ENCODE measurements around the gene PTPN7.
"Not testable (repeated sequence)": the region's sequence is repeated elsewhere in the genome, so short reads cannot be mapped to it uniquely, and the experiment has no call there.

Gene PTPN7

GRCh38 chr1:202130816-202131522, 29.4 kb downstream of the PTPN7 start:
- no peak for DNase-seq (ENCODE audit: low read depth in 2 of 2)

DNA sequence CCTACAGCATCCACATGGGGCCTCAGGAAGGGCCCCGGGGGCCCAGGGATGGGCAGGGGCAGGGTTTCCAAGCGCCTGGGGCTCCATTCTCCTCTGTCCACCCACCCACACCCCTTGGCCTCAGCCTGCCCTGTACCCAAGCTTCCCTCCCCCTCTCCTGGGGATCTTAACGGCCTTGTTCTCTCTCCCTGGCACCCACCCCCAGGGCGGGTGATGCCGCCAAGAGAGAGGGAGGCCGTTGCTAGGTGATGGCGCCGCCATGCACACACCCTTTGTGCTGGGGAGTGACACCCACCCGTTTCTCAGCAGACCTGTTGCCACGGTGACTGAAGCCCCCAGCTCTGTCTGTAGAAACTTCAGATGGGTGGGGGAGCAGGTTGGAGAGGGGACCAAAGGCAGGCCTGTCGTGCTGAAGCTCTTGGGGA, 30.1 kb downstream of the PTPN7 start:
- no peak for DNase-seq (ENCODE audit: low read depth in 2 of 2)

DNA sequence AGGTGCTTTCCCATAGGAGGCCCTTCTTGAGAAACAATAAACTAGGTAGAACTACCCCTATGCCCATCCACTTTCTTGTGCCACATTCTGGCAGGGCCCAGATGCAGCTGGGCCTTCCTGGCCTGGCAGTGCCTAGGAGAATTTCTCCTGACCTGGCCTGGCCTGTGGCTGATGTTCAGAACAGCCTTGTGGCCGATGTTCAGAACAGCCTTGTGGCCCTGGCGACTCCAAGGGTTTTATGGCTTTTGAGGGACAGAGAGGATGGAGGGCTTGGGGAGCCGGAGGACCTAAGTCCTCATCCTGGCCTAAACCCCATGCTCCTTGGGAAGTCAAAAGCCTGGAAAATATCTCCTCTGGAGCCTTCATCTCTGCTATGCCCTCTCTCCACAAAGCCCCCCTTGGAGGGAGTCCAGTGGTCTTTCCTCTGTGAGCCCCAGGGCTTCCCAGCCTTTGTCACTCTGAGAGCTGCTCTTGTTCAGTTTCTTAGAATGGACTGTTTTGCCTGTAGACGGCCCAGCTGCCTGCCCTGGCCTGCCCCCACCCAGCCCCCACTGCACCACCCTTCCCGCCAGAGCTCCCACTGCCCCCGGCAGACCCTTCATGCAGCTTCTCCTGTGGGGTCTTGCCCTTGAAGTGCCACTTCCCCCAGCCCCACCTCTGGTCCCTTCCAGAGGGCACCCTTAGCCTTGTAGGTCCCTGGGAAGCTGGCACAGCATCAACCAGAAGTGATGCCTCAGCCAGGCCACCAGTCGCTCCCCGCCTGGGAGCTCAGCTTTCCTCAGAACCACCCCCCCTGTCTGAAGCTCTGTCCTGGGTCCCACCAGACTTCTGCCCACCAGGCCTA, 30.7 kb downstream of the PTPN7 start:
- DNase-seq (ENCODE audit: low read depth in 2 of 2) = no peak

DNA sequence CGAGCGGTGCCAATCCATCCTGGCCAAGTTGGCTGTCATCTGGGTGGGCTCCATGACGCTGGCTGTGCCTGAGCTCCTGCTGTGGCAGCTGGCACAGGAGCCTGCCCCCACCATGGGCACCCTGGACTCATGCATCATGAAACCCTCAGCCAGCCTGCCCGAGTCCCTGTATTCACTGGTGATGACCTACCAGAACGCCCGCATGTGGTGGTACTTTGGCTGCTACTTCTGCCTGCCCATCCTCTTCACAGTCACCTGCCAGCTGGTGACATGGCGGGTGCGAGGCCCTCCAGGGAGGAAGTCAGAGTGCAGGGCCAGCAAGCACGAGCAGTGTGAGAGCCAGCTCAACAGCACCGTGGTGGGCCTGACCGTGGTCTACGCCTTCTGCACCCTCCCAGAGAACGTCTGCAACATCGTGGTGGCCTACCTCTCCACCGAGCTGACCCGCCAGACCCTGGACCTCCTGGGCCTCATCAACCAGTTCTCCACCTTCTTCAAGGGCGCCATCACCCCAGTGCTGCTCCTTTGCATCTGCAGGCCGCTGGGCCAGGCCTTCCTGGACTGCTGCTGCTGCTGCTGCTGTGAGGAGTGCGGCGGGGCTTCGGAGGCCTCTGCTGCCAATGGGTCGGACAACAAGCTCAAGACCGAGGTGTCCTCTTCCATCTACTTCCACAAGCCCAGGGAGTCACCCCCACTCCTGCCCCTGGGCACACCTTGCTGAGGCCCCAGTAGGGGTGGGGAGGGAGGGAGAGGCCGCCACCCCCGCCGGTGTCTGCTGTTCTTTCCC, 32.4 kb downstream of the PTPN7 start:
- no peak for DNase-seq (ENCODE audit: low read depth in 2 of 2)

GRCh38 chr1:202127061-202127460, 33.3 kb downstream of the PTPN7 start:
- DNase-seq (ENCODE audit: low read depth in 2 of 2) = no peak

GRCh38 chr1:202126426-202126825, 34.0 kb downstream of the PTPN7 start:
- no peak for DNase-seq (ENCODE audit: low read depth in 2 of 2)

- no peak for DNase-seq (ENCODE audit: low read depth in 2 of 2)
Observed at GRCh38 chr1:202125611-202126010, 34.8 kb downstream of the PTPN7 start.

DNA sequence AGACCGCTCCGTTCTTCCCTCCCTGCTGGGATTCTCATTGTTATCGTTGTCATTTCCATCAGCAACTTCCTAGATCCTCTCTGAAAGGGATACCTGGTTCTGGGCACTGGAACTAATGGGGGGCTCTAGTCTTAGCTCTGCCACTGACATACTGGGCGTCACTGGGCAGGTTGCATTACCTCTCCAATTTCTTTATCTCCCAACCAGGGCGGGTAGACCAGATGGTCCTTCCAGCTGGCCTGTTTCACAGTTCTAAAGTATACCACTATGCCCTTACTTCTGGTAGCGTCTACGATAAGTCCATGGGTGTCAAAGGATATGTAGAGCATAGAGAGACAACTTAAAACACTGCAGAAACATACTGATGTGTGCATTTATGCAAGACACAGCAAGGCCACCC, 36.3 kb downstream of the PTPN7 start:
- DNase-seq (ENCODE audit: low read depth in 2 of 2) = no peak

- no peak for DNase-seq (ENCODE audit: low read depth in 2 of 2)
Observed at GRCh38 chr1:202123336-202123813, 37.0 kb downstream of the PTPN7 start.

DNA sequence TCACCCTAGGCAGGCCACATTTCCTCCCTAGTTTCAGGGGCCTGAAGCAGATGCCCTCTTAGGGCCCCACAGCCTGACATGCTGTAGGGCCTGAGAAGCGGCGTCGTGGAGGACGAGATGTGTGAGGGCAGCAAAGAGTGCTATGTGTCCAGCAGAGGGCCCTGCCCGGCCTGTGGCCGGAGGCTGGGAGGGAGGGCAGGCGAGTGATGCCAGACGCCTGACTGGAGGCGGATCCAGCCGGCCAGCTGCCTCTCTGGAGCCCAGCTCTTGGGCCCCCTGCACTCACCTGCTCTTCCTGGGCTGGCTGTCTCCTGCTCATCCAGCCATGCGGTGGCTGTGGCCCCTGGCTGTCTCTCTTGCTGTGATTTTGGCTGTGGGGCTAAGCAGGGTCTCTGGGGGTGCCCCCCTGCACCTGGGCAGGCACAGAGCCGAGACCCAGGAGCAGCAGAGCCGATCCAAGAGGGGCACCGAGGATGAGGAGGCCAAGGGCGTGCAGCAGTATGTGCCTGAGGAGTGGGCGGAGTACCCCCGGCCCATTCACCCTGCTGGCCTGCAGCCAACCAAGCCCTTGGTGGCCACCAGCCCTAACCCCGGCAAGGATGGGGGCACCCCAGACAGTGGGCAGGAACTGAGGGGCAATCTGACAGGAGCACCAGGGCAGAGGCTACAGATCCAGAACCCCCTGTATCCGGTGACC, 37.6 kb downstream of the PTPN7 start, which contains the start of gene GPR37L1:
GPR37L1 (plus strand) TSS at position 279 of the 697 bp plus-strand sequence; CDS start at position 326, 47 bp downstream.
- no peak for DNase-seq (ENCODE audit: low read depth in 2 of 2)

- no peak for DNase-seq (ENCODE audit: low read depth in 2 of 2)
Observed at GRCh38 chr1:202121006-202121405, 39.4 kb downstream of the PTPN7 start.

- DNase-seq (ENCODE audit: low read depth in 2 of 2) = no peak
Observed at GRCh38 chr1:202117898-202118371, 42.5 kb downstream of the PTPN7 start.

DNA sequence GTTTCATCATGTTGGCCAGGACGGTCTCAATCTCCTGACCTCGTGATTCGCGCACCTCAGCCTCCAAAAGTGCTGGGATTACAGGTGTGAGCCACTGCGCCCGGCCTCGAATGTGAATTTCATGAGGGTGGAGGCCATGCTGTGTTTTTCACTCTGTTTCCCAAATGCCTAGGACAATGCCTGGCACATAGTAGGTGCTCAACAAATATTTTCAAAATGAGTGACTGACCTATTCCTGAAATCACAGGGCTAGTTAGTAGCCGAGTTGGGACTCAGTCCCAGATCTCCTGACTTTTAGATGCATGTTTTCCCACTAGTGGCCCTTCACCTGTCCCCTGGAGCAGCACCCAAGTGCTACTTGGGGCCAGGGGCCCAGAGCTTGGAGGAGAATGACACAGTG, 44.1 kb downstream of the PTPN7 start:
- no peak for DNase-seq (ENCODE audit: low read depth in 2 of 2)

- DNase-seq (ENCODE audit: low read depth in 2 of 2) = no peak
Observed at GRCh38 chr1:202113690-202114300, 46.6 kb downstream of the PTPN7 start.

DNA sequence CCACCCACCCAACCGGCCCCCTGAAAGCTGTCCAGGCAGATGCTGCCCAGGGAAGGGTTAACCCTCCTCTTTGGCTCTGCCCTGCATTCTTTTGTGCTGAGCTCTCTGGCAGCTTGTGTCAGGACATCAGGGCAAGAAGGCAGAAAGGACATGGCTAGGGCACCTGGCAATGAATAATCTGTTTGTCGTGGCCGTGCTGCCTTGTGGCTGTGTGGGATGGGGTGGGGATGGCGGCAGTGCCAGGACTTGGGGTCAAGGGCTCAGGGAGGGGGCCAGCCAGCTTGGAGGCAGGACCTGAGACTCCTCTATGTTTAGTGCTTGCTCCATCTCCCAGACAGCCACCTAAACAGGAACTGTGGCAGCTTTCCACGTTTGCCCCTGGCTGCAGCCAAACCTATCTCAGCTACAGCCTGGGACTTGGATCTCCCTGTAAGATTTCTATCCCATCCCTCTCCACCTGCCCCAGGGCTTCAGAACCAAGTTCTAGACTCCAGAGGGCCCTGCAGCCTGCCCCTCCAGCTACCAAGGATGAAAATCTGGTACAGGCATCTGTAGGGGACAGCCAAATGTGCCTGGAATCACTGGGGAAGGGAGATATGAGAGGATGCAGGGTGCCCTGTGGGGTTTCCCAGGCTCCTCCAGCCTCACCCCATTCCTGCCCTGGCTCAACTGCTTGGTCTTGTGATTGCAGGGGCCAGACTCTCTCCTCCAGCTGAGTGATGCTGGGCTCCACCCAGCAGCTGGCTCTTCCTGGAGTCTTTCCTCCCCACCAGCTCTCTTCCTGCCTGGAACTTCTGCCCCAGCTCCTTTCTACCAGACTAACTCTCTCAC, 47.3 kb downstream of the PTPN7 start:
- DNase-seq (ENCODE audit: low read depth in 2 of 2) = no peak

DNA sequence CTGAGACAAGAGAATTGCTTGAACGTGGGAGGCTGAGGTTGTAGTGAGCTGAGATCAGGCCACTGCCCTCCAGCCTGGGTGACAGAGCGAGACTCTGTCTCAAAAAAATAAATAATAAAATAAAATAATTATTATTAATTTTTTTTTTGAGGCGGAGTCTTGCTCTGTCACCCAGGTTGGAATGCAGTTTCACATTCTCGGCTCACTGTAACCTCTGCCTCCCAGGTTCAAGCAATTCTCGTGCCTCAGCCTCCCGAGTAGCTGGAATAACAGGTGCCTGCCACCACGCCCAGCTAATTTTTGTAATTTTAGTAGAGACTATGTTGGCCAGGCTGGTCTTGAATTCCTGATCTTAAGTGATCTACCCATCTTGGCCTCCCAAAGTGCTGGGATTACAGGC, 48.8 kb downstream of the PTPN7 start:
- DNase-seq (ENCODE audit: low read depth in 2 of 2) = not testable (repeated sequence)

GRCh38 chr1:202110977-202111376, 49.4 kb downstream of the PTPN7 start:
- DNase-seq (ENCODE audit: low read depth in 2 of 2) = no peak

DNA sequence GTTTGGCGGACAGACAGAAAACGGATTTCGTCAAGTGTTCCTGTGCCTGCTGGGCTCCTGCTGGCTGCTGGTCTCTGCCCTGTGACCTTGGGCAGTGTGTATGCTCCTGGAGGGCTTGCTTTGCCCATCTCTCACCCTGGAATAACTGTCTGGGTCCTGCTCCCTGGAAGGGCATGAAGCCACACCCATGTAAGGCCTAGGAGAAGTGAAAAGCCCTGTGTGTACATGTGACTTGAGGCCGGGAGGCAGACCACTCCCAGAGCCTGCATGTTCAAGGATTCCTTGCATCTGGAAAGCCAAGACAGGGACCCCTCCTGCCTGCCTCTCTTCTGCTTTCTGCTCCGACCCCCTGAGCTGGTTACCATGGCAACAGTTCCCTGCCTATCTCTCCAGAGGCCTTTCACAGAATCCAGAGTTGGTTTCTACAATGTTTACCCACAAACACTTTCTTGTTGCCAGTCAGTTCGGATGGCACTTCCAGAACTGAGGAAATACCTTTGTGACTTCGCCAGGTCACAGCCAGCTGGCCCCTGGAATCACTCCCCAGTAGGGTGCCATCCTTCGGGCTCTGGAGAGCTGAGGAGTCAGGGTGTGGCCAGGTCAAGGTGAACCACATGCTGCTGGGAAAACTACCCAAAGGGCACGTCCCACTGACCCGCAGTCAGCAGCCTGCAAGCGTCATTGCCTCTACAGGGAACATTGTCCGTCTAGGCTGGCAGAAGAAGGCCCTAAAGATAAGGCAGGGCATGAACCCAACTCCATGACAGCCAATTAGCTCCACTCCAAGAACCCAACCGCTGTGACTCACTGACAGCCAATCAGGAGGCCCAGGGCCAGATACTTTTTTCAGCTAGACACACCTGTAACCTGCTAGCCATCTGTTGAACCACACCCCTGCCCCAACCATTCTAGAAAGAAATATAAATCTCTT, 52.3 kb downstream of the PTPN7 start:
- DNase-seq (ENCODE audit: low read depth in 2 of 2) = no peak

GRCh38 chr1:202107321-202107761, 53.1 kb downstream of the PTPN7 start:
- no peak for DNase-seq (ENCODE audit: low read depth in 2 of 2)

Measured in fibroblast of skin of left quadriceps (primary cell).